Bronchial epithelial cell (primary cell): ENCODE data around the gene ZNF611. TPM values are rescaled to one million over a fixed set of nuclear protein-coding genes. Genes with fewer than 3 reads are reported as not detected.

Experiments
- DNase-seq: peaks from one replicate; pipeline ENCODE4 v3.0.0-alpha.2; 2010; ENCODE audit warnings: low read depth
- FAIRE-seq: peaks from 2 replicates; lab custom pipeline; 2011; peaks lifted over from hg19 to GRCh38; lab: Jason Lieb, UNC
- H3K27me3 ChIP-seq: 2 replicates; pipeline ENCODE4 v1.5.1; 2011; ENCODE audit warnings: low read length; ENCODE audit not compliant: control insufficient read depth, insufficient read depth
- H3K36me3 ChIP-seq: 2 replicates; pipeline ENCODE4 v1.5.1; 2011; ENCODE audit warnings: low read length; ENCODE audit not compliant: control insufficient read depth, insufficient read depth
- H3K4me3 ChIP-seq: 2 replicates; pipeline ENCODE4 v1.5.1; 2011; ENCODE audit warnings: mild to moderate bottlenecking, low read depth, low read length, control low read depth
- total RNA-seq: library from RNA; depleted of rRNA; stranded (reverse); fragments of >200 nt; gene quantifications from 2 replicates; pipeline ENCODE4 v1.2.1, GENCODE V29; 2014
- TF ChIP-seq, protein P1 (sequence below): IDR thresholded peaks from 2 replicates; pipeline ENCODE4 v1.5.1; 2011; ENCODE audit warnings: mild to moderate bottlenecking, moderate library complexity, low read length, control low read depth, inconsistent platforms; ENCODE audit not compliant: insufficient read depth, severe bottlenecking

Gene ZNF611
- total RNA-seq, 1 donor from 2014 or later, result 10.0 TPM

DNA sequence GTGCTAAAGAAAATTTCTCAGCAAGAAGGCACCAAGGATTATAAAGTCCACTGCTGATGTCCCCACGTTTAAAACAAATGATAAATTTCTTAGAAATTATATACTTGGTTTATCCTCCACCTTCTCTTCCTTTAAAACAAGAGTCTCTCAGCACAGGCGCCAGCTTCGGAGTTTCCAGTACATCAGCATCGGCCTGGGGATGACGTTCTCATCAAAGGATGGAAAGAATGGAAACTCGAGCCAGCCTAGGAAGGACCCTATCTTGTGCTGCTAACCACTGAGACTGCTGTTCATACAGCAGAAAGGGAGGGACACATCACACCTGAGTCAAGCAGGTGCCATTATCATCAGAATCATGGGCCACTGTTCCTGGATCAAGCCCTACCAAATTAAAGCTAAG is 66.9 kb downstream of the ZNF611 start:
- DNase-seq (no peak), FAIRE-seq (no peak)
- TF ChIP-seq, protein P1, sequence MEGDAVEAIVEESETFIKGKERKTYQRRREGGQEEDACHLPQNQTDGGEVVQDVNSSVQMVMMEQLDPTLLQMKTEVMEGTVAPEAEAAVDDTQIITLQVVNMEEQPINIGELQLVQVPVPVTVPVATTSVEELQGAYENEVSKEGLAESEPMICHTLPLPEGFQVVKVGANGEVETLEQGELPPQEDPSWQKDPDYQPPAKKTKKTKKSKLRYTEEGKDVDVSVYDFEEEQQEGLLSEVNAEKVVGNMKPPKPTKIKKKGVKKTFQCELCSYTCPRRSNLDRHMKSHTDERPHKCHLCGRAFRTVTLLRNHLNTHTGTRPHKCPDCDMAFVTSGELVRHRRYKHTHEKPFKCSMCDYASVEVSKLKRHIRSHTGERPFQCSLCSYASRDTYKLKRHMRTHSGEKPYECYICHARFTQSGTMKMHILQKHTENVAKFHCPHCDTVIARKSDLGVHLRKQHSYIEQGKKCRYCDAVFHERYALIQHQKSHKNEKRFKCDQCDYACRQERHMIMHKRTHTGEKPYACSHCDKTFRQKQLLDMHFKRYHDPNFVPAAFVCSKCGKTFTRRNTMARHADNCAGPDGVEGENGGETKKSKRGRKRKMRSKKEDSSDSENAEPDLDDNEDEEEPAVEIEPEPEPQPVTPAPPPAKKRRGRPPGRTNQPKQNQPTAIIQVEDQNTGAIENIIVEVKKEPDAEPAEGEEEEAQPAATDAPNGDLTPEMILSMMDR, result no peak
- no peaks in the 10 kb centered on the region for H3K27me3 ChIP-seq
- H3K36me3 ChIP-seq, result no peaks in the 10 kb centered on the region
- H3K4me3 ChIP-seq, result no peak overlapping the region

DNA sequence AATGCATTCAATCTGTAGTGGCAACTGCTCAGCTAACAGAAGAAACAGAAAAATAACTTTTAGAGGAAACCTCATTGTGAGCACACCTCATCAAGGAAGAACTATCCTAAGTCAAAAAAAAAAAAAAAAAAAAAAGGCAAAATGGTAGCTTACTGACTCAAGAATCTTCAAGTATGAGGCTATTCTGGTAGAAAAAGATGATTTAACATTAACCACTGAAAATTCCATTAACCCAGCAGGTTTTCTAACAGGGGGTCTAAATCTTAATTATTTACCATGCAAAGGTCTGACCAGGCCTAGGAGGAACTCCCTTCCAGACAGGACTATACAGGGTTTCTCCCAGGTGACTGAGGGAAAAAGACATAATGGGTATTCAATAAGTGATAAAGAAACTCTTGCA is 68.3 kb downstream of the ZNF611 start:
- Histone ChIP-seq H3K36me3 (no peaks in the 10 kb centered on the region), H3K4me3 (no peak overlapping the region), H3K27me3 (no peaks in the 10 kb centered on the region)
- DNase-seq (no peak), FAIRE-seq (no peak)
- TF ChIP-seq, protein P1, result no peak

DNA sequence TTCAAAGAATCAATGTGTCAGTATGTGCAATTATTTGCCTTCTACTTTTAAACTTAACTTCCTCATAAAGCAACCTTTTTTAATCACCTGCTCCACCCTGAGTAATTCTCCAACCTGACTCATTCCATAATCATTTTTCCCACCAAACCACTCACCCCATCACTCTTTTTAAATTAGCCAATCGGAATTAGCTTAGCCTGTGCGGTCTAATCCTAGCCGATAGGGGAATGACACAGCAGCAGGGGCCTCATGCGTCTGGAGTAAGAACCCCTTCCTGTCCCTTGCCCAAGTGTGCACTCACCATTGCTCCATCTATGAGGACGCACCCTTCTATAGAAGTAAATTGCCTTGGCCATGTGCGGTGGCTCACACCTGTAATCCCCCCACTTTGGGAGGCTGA is 69.3 kb downstream of the ZNF611 start:
- DNase-seq (peak; percentile 78), FAIRE-seq (no peak)
- H3K27me3 ChIP-seq, result no peaks in the 10 kb centered on the region

DNA sequence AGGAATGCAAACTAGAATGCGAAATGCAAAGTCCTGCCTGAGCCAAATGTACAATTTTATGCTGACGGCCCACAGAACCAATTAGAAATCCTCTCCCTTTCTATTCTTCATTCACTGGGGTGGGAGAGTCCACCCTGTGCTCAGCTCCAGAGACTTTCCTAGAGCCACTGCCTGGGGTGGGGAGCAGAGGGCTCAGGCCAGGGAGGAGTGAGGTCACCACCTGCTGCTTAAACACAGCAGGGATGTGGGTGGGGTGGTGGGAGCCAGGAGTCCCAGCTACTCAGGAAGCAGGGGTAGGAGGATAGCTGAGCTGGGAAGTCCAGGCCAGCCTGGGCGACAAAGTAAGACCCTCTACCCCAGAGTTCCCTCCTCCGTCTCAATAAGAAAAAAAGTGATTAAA is 69.8 kb downstream of the ZNF611 start:
- H3K27me3 ChIP-seq, result no peaks in the 10 kb centered on the region
- H3K36me3 ChIP-seq, result peaks cover 2% of the 10 kb centered on the region
- FAIRE-seq (no peak), DNase-seq (no peak)
- TF ChIP-seq, protein P1, result no peak
- H3K4me3 ChIP-seq, result no peak overlapping the region

More for the DNA sequence above, 69.3 kb downstream of the ZNF611 start:
- Histone ChIP-seq H3K4me3 (no peak overlapping the region), H3K36me3 (no peaks in the 10 kb centered on the region)
- TF ChIP-seq, protein P1, result no peak

DNA sequence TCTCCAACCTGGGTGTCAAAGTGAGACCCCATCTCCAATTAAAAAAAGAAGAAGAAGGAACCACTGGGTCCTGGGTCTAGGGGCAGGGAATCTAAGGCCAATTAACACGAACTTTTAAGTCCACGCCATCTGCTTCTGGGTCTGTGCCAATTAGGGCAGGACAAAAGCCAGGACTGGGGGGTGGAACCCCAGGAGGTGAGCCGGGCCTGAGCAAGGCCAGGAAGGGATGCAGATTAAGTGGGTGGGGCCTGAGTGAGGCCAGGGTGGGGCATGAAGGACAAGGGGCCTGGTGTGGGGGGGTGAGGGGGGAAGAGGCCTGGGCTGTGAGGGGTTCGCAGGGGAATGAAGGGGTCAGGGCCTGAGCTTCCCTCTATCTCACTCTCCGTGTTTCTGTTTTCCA is 70.4 kb downstream of the ZNF611 start:
- TF ChIP-seq, protein P1, result no peak
- Histone ChIP-seq H3K27me3 (no peaks in the 10 kb centered on the region), H3K36me3 (peaks cover 2% of the 10 kb centered on the region), H3K4me3 (no peak overlapping the region)
- DNase-seq (no peak), FAIRE-seq (no peak)

DNA sequence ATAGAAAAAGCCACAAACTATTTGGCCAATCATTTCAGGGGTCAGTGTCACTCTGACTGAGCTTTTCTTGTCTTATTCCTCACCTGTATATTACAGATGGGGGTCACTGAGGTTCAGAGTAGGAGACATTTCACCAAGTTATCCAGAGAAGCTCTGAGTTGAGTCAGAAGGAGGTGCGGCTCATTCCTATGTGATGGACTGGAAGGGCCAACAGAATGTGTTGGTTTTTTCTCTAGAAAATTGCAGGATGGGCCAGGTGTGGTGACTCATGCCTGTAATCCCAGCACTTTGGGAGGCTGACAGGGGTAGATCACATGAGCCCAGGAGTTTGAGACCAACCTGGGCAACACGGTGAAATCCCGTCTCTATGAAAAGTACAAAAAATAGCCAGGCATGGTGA is 72.2 kb downstream of the ZNF611 start:
- DNase-seq, result peak; percentile 72
- H3K4me3 ChIP-seq, result no peak overlapping the region
- H3K36me3 ChIP-seq, result peaks cover 2% of the 10 kb centered on the region
- TF ChIP-seq, protein P1, result no peak
- no peaks in the 10 kb centered on the region for H3K27me3 ChIP-seq
- FAIRE-seq, result no peak
